ENCODE data around the gene MTFR1L. TPM values are rescaled to one million over a fixed set of nuclear protein-coding genes. Genes with fewer than 3 reads are reported as not detected.

Gene MTFR1L
- total RNA-seq, 2 donors from 2014 or later: 30.4 to 37.4 TPM

GRCh38 chr1:25806418-25806817 is 13.3 kb upstream of the MTFR1L start:
- no peaks in the 10 kb centered on the region for H3K27me3 Mint-ChIP-seq
- ATAC-seq (no peak), DNase-seq (no peak)
- H3K36me3 Mint-ChIP-seq (ENCODE audit: low read depth): peaks cover 2% of the 10 kb centered on the region
- H3K27ac Mint-ChIP-seq: no peak overlapping the region
- peaks cover 24% of the 10 kb centered on the region for H3K4me1 Mint-ChIP-seq
- H3K4me3 Mint-ChIP-seq: no peak overlapping the region
- no peaks in the 10 kb centered on the region for H3K9me3 ChIP-seq (ENCODE audit: control insufficient read depth, low read length, poor library complexity, severe bottlenecking)

GRCh38 chr1:25807480-25808390 is 12.0 kb upstream of the MTFR1L start:
- no peaks in the 10 kb centered on the region for H3K9me3 ChIP-seq (ENCODE audit: control insufficient read depth, low read length, poor library complexity, severe bottlenecking)
- ATAC-seq (no peak), DNase-seq (no peak)
- Mint-ChIP-seq H3K36me3 (ENCODE audit: low read depth) (peaks cover 2% of the 10 kb centered on the region), H3K27ac (no peak overlapping the region), H3K27me3 (no peaks in the 10 kb centered on the region), H3K4me3 (no peak overlapping the region), H3K4me1 (peaks cover 18% of the 10 kb centered on the region)

- Mint-ChIP-seq H3K27me3 (no peaks in the 10 kb centered on the region), H3K27ac (no peak overlapping the region)
- ATAC-seq: no peak
Measured at GRCh38 chr1:25808481-25809244, 11.1 kb upstream of the MTFR1L start.

GRCh38 chr1:25809283-25809926 is 10.3 kb upstream of the MTFR1L start:
- H3K27ac Mint-ChIP-seq: no peak overlapping the region
- peaks cover 13% of the 10 kb centered on the region for H3K4me1 Mint-ChIP-seq
- DNase-seq (no peak), ATAC-seq (no peak)
- H3K27me3 Mint-ChIP-seq: no peaks in the 10 kb centered on the region
- peaks cover 2% of the 10 kb centered on the region for H3K36me3 Mint-ChIP-seq (ENCODE audit: low read depth)
- H3K4me3 Mint-ChIP-seq: no peak overlapping the region
- no peaks in the 10 kb centered on the region for H3K9me3 ChIP-seq (ENCODE audit: control insufficient read depth, low read length, poor library complexity, severe bottlenecking)

More at GRCh38 chr1:25808481-25809244, 11.1 kb upstream of the MTFR1L start:
- no peak for DNase-seq
- H3K36me3 Mint-ChIP-seq (ENCODE audit: low read depth): peaks cover 2% of the 10 kb centered on the region
- no peaks in the 10 kb centered on the region for H3K9me3 ChIP-seq (ENCODE audit: control insufficient read depth, low read length, poor library complexity, severe bottlenecking)
- no peak overlapping the region for H3K4me3 Mint-ChIP-seq
- H3K4me1 Mint-ChIP-seq: peaks cover 13% of the 10 kb centered on the region

GRCh38 chr1:25809929-25810328 is 9.8 kb upstream of the MTFR1L start:
- H3K4me3 Mint-ChIP-seq: no peak overlapping the region
- DNase-seq: no peak
- ATAC-seq: no peak
- peaks cover 2% of the 10 kb centered on the region for H3K36me3 Mint-ChIP-seq (ENCODE audit: low read depth)
- no peaks in the 10 kb centered on the region for H3K9me3 ChIP-seq (ENCODE audit: control insufficient read depth, low read length, poor library complexity, severe bottlenecking)
- H3K4me1 Mint-ChIP-seq: peaks cover 10% of the 10 kb centered on the region
- H3K27ac Mint-ChIP-seq: no peak overlapping the region
- no peaks in the 10 kb centered on the region for H3K27me3 Mint-ChIP-seq

- Mint-ChIP-seq H3K27me3 (no peaks in the 10 kb centered on the region), H3K36me3 (ENCODE audit: low read depth) (peaks cover 2% of the 10 kb centered on the region), H3K27ac (peak overlapping the region; percentile 54), H3K4me3 (no peak overlapping the region), H3K4me1 (peaks cover 10% of the 10 kb centered on the region)
- no peaks in the 10 kb centered on the region for H3K9me3 ChIP-seq (ENCODE audit: control insufficient read depth, low read length, poor library complexity, severe bottlenecking)
- DNase-seq (peak; percentile 66 to 82 (median 70)), ATAC-seq (peak; percentile 93)
Measured at GRCh38 chr1:25810341-25811299, 9.1 kb upstream of the MTFR1L start.

- no peaks in the 10 kb centered on the region for H3K9me3 ChIP-seq (ENCODE audit: control insufficient read depth, low read length, poor library complexity, severe bottlenecking)
- Mint-ChIP-seq H3K27me3 (no peaks in the 10 kb centered on the region), H3K27ac (peak overlapping the region; percentile 54), H3K4me3 (no peak overlapping the region), H3K36me3 (ENCODE audit: low read depth) (no peaks in the 10 kb centered on the region), H3K4me1 (peaks cover 8% of the 10 kb centered on the region)
- DNase-seq: no peak
- ATAC-seq: no peak
Measured at GRCh38 chr1:25811384-25812082, 8.2 kb upstream of the MTFR1L start.

GRCh38 chr1:25813071-25813733 is 6.6 kb upstream of the MTFR1L start:
- H3K4me1 Mint-ChIP-seq: peaks cover 10% of the 10 kb centered on the region
- no peaks in the 10 kb centered on the region for H3K36me3 Mint-ChIP-seq (ENCODE audit: low read depth)
- DNase-seq: no peak
- no peak overlapping the region for H3K4me3 Mint-ChIP-seq
- H3K27ac Mint-ChIP-seq: no peak overlapping the region
- H3K27me3 Mint-ChIP-seq: no peaks in the 10 kb centered on the region
- no peak for ATAC-seq
- no peaks in the 10 kb centered on the region for H3K9me3 ChIP-seq (ENCODE audit: control insufficient read depth, low read length, poor library complexity, severe bottlenecking)

GRCh38 chr1:25813734-25814471 is 5.9 kb upstream of the MTFR1L start:
- H3K36me3 Mint-ChIP-seq (ENCODE audit: low read depth): no peaks in the 10 kb centered on the region
- H3K4me1 Mint-ChIP-seq: peaks cover 15% of the 10 kb centered on the region
- no peaks in the 10 kb centered on the region for H3K9me3 ChIP-seq (ENCODE audit: control insufficient read depth, low read length, poor library complexity, severe bottlenecking)
- ATAC-seq (no peak), DNase-seq (no peak)
- no peak overlapping the region for H3K4me3 Mint-ChIP-seq
- no peak overlapping the region for H3K27ac Mint-ChIP-seq
- H3K27me3 Mint-ChIP-seq: no peaks in the 10 kb centered on the region

- Mint-ChIP-seq H3K36me3 (ENCODE audit: low read depth) (no peaks in the 10 kb centered on the region), H3K27me3 (no peaks in the 10 kb centered on the region), H3K4me1 (peaks cover 19% of the 10 kb centered on the region), H3K4me3 (no peak overlapping the region), H3K27ac (peak overlapping the region; percentile 43)
- ATAC-seq: no peak
- no peak for DNase-seq
- no peaks in the 10 kb centered on the region for H3K9me3 ChIP-seq (ENCODE audit: control insufficient read depth, low read length, poor library complexity, severe bottlenecking)
Measured at GRCh38 chr1:25814549-25815087, 5.1 kb upstream of the MTFR1L start.

All from T-helper 17 cell (primary cell).